ENCODE measurements around the gene PIK3R5. TPM values are rescaled to one million over a fixed set of nuclear protein-coding genes. Genes with fewer than 3 reads are reported as not detected.

Gene PIK3R5
- total RNA-seq, 1 donor from 2014 or later, result not detected

GRCh38 chr17:8912084-8912981 lies 53.2 kb downstream of the PIK3R5 start:
- Mint-ChIP-seq H3K27ac (ENCODE audit: unreplicated experiment) (no peak overlapping the region), H3K9me3 (ENCODE audit: low read depth) (peaks cover 5% of the 10 kb centered on the region), H3K4me1 (ENCODE audit: low read depth) (peaks cover 10% of the 10 kb centered on the region), H3K36me3 (ENCODE audit: low read depth) (peaks cover 2% of the 10 kb centered on the region), H3K27me3 (ENCODE audit: low read depth) (peaks cover 25% of the 10 kb centered on the region), H3K4me3 (ENCODE audit: unreplicated experiment) (no peak overlapping the region)
- DNase-seq (ENCODE audit: low spot score), result no peak
- TF ChIP-seq CTCF (IDR thresholded peaks at IDR 0.05), result no peak

DNA sequence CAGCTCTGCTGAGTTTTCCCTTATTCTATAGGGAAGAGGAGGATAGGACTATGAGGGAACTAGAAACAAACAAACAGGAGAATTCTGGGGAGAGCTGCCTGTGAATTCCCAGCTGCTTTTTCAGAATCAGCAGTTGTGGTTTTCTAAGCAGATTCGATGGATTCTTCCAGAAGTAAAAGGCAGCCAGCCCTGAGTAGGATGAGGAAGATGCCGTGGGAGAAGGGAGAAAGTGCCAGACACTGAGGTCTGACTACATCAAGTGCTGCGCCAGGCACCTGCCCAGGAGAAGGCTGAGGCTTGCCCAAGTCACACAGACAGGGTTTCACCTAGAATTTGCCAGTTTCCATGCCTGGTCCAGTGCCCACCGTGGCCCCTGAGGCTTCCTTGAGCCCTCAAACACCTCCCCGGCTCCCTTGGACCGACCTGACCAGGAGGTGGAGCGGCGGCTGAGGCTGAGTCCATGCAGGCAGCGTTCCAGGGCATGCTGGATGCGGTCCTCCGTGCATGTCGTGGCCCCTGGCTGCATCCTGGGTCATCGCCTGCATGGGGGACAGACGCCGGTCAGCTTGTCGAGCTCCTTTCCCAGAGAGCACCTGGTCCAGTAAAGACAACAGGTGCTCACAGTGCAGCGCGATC lies 54.4 kb downstream of the PIK3R5 start:
- Mint-ChIP-seq H3K4me3 (ENCODE audit: unreplicated experiment) (no peak overlapping the region), H3K27ac (ENCODE audit: unreplicated experiment) (no peak overlapping the region), H3K27me3 (ENCODE audit: low read depth) (peaks cover 25% of the 10 kb centered on the region), H3K36me3 (ENCODE audit: low read depth) (no peaks in the 10 kb centered on the region), H3K9me3 (ENCODE audit: low read depth) (no peaks in the 10 kb centered on the region), H3K4me1 (ENCODE audit: low read depth) (peaks cover 8% of the 10 kb centered on the region)
- DNase-seq (ENCODE audit: low spot score), result no peak
- no peak for TF ChIP-seq CTCF (IDR thresholded peaks at IDR 0.05)

DNA sequence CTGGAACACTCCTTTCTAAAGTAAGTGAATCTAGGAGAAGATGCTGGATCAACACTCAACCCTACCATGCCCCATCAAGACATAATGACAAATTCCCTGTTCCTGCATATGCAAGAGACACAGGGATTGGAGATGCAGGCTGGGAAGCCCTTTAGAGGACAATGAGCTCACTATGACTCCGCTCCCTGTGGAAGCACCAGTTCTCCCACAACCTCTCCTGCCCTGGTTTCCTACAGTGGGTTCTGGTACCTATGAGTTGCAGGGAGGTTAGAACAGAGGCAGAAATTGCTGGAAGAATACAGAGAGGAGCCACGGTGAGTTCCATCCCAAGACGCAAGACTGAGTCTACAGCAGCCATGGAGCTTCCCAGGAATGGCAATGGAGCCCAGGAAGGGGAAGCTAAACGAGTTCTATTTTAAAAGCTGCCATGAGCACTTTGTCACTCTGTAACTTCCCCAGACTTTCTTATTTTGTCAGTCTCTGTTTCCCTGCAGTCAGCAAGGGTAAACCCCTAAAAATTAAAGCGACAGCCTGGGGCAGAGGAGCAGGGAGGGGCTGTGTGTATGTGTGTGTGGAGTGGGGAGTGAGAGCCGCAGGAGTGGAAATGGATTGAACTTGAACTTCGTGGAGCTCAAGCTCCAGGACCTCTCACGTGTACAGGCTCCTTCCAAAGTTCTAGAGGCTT lies 55.8 kb downstream of the PIK3R5 start:
- no peak for DNase-seq (ENCODE audit: low spot score)
- H3K27me3 Mint-ChIP-seq (ENCODE audit: low read depth), result peaks cover 31% of the 10 kb centered on the region
- H3K4me3 Mint-ChIP-seq (ENCODE audit: unreplicated experiment), result no peak overlapping the region
- no peak overlapping the region for H3K27ac Mint-ChIP-seq (ENCODE audit: unreplicated experiment)
- H3K36me3 Mint-ChIP-seq (ENCODE audit: low read depth), result no peaks in the 10 kb centered on the region
- no peaks in the 10 kb centered on the region for H3K9me3 Mint-ChIP-seq (ENCODE audit: low read depth)
- TF ChIP-seq CTCF (IDR thresholded peaks at IDR 0.05), result no peak
- H3K4me1 Mint-ChIP-seq (ENCODE audit: low read depth), result no peaks in the 10 kb centered on the region

- Mint-ChIP-seq H3K27me3 (ENCODE audit: low read depth) (peaks cover 32% of the 10 kb centered on the region), H3K4me1 (ENCODE audit: low read depth) (no peaks in the 10 kb centered on the region), H3K4me3 (ENCODE audit: unreplicated experiment) (no peak overlapping the region), H3K27ac (ENCODE audit: unreplicated experiment) (no peak overlapping the region), H3K9me3 (ENCODE audit: low read depth) (no peaks in the 10 kb centered on the region), H3K36me3 (ENCODE audit: low read depth) (no peaks in the 10 kb centered on the region)
- no peak for TF ChIP-seq CTCF (IDR thresholded peaks at IDR 0.05)
- no peak for DNase-seq (ENCODE audit: low spot score)
Measured at GRCh38 chr17:8905331-8905730, 60.2 kb downstream of the PIK3R5 start.

- no peak overlapping the region for H3K27ac Mint-ChIP-seq (ENCODE audit: unreplicated experiment)
- DNase-seq (ENCODE audit: low spot score), result no peak
- no peaks in the 10 kb centered on the region for H3K9me3 Mint-ChIP-seq (ENCODE audit: low read depth)
- peaks cover 34% of the 10 kb centered on the region for H3K27me3 Mint-ChIP-seq (ENCODE audit: low read depth)
- no peak for TF ChIP-seq CTCF (IDR thresholded peaks at IDR 0.05)
- no peaks in the 10 kb centered on the region for H3K36me3 Mint-ChIP-seq (ENCODE audit: low read depth)
- H3K4me1 Mint-ChIP-seq (ENCODE audit: low read depth), result no peaks in the 10 kb centered on the region
- no peak overlapping the region for H3K4me3 Mint-ChIP-seq (ENCODE audit: unreplicated experiment)
Measured at GRCh38 chr17:8904686-8905085, 60.8 kb downstream of the PIK3R5 start.
